GM19023 (cell line): ENCODE data around the gene OR1J4.
"Not testable (repeated sequence)": the region's sequence is repeated elsewhere in the genome, so short reads cannot be mapped to it uniquely, and the experiment has no call there.

Experiments
- ATAC-seq: cut with Tn5 transposase; IDR thresholded peaks from one replicate; pipeline ENCODE4 v1.9.1; 2021; ENCODE audit warnings: mild to moderate bottlenecking, moderate library complexity; ENCODE audit not compliant: unreplicated experiment

The OR1J4 gene, protein sequence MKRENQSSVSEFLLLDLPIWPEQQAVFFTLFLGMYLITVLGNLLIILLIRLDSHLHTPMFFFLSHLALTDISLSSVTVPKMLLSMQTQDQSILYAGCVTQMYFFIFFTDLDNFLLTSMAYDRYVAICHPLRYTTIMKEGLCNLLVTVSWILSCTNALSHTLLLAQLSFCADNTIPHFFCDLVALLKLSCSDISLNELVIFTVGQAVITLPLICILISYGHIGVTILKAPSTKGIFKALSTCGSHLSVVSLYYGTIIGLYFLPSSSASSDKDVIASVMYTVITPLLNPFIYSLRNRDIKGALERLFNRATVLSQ

DNA sequence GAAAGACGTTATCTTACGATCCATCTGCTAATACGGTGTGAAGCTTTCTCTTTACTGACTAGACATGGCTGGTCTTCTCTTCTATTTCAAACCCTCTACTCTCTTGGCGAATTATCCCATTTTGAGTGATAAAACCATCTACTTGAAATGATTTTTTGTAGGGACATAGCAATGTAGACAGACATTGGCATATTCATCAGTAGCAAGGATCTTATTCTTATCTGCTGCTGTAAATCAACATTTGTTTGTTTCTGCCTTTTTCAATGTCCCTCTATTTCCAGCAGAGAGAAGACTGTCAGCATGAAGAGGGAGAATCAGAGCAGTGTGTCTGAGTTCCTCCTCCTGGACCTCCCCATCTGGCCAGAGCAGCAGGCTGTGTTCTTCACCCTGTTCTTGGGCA, at the start of gene OR1J4:
OR1J4 (plus strand) TSS at position 301 of the 400 bp plus-strand sequence; CDS start at position 301, 0 bp downstream.
- ATAC-seq, result no peak

GRCh38 chr9:122474561-122474960, 44.4 kb upstream of the OR1J4 start:
- ATAC-seq, result no peak

DNA sequence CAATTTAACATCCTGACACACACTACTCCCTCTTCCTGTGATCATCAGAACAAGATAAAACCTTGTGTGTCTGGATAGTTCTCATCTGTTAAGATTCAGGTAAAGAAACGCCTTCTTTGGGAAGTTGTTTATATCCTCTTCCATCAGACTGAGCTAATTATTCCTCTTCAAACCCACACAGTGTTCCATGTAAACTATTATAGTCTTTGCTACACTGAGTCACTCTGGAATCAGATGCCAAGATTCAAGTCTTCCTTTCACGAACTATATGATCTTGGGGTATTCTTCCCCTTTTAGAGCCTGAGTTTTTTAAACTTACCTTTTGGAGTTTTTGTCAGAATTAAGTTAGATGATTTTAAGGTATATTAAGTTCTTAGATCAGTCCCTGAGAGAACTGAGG, 43.2 kb upstream of the OR1J4 start:
- ATAC-seq, result no peak

DNA sequence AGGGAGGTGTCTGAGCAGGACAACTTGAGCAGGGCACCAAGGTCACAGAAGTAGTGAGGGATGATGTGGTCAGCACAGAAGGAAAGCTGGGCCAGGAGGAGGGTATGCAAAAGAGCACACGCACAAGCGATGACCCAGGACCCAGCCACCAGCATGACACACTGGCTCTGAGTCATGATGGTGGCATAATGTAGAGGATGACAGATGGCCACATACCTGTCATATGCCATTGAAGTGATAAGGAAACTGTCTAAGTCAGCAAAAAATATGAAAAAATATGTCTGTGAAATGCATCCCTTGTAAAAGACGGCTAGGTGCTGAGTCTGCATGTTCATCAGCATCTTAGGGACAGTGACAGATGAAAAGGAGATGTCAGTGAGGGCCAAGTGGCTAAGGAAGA, 41.6 kb upstream of the OR1J4 start:
- no peak for ATAC-seq

DNA sequence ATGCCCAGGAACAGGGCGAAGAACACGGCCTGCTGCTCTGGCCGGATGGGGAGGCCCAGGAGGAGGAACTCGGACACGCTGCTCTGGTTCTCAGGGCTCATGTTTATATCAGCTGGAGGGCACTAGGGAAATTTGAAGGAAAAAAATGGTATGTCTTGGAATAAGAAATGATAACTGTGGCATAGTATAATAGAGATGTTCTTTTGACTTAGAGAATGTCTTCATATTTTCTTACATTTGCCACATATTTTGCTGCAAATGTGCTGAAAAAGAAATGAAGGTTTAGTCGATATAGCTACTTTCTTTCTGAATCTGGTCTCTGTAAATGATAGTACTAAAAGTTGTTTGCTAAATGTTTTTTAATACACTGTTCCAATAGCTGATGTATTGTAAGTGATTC, 41.1 kb upstream of the OR1J4 start, which contains the start of gene OR1J1:
OR1J1 (minus strand) TSS at position 101 of the 400 bp plus-strand sequence; CDS start at position 101, 0 bp downstream.
- no peak for ATAC-seq

- no peak for ATAC-seq
Measured at GRCh38 chr9:122479062-122479461, 39.9 kb upstream of the OR1J4 start.

DNA sequence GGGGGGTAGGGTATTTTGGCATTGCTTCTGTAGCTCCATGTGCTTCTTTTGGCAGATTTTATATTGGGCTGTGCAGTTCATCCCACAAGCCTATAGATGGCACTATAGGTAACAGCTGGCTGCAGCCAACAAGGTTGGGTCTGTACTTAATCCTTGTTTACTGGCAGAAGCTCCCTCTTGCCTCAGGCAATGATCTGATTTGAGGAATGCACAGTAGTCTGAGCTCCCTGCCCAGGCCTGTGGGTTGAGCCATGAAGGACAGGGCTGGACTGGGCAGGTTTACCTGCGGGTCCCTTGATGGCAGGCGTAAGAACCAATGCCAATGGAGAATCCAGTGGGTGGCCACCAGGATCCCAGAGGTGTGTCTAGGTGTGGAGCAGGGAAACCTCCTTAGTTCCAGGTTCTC, 20.1 kb upstream of the OR1J4 start:
- no peak for ATAC-seq

- ATAC-seq, result no peak
Measured at GRCh38 chr9:122506964-122507363, 12.0 kb upstream of the OR1J4 start.

- no peak for ATAC-seq
Measured at GRCh38 chr9:122510502-122510901, 8.4 kb upstream of the OR1J4 start, which contains the start of gene OR1J2. TSS of gene OR1J2 (plus strand) at chr9:122510802. CDS start at chr9:122510802, 0 bp downstream.

DNA sequence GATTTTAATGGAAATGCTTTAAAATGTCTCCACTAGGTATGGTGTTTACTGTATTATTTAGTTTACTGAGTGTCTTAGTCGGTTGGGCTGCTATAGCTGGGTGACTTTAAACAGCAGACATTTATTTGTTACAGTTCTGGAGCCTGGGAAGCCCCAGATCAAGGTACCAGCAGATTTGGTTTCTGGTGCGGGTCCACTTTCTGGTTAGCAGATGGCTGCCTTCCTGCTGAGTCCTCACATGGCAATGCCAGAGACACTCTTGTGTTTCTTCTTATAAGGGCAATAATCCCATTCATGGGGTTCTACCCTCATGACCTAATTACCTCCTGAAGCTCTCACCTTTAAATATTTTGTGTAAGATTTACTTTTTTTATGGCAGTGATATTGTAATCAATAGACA, 715 bp upstream of the OR1J4 start:
- ATAC-seq, result no peak

GRCh38 chr9:122519376-122519775, 435 bp downstream of the OR1J4 start:
- no peak for ATAC-seq

DNA sequence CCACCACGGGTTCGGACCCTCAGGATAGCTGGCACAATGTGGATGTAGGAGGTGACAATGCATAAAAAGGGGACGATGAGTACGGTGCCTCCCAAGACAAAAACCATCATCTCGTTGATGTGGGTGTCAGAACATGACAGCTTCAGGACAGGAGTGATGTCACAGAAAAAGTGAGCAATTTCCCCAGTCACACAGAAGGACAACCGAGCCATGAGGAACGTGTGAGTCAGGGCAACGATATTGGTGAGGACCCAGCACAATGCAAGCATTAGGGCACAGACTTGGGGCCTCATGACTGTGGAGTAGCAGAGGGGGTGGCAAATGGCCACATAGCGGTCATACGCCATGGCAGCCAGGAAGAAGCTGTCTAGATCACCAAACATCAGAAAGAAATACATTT, 7.7 kb downstream of the OR1J4 start:
- ATAC-seq, result no peak

- no peak for ATAC-seq
Measured at GRCh38 chr9:122527193-122527592, 8.3 kb downstream of the OR1J4 start, which contains the start of gene OR1N1. TSS of gene OR1N1 (minus strand) at chr9:122527293. CDS start at chr9:122527293, 0 bp downstream.

DNA sequence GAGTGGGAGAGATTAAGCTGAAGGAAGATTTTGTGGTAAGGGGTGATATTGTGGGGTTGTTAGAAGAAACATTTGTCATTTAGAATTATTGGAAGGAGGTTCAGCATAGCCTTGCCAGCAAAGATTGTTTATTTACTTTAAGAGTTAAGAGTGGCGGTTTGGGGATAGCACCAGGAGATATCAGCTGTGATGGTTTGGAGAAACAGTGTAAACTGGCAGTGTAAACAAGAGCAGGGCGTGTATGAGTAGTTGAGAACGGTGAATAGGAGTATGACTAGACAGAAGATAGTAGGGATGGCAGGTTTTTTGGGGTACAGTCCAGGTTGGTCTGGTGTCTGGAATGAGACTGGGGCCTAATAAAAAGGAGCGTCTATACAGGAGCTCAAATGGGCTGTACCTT, 12.2 kb downstream of the OR1J4 start:
- ATAC-seq, result not testable (repeated sequence)

- no peak for ATAC-seq
Measured at GRCh38 chr9:122536134-122536533, 17.2 kb downstream of the OR1J4 start.

GRCh38 chr9:122537066-122537465, 18.1 kb downstream of the OR1J4 start:
- ATAC-seq, result not testable (repeated sequence)

DNA sequence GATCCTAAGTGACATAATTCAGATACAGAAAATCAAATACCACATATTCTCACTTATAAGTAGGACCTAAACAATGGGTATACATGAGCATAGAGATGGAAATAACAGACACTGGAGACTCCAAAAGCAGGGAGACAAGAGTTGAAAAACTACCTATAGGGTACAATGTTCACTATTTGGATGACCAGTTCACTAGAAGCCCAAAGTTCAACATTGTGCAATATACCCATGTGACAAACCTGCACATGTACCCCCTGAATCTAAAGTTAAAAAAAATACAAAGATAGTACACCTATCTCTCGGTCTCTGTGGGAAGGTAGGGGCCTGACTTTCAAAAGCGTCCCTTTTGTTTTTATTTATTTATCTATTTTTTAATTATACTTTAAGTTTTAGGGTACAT, 19.8 kb downstream of the OR1J4 start:
- ATAC-seq, result no peak

DNA sequence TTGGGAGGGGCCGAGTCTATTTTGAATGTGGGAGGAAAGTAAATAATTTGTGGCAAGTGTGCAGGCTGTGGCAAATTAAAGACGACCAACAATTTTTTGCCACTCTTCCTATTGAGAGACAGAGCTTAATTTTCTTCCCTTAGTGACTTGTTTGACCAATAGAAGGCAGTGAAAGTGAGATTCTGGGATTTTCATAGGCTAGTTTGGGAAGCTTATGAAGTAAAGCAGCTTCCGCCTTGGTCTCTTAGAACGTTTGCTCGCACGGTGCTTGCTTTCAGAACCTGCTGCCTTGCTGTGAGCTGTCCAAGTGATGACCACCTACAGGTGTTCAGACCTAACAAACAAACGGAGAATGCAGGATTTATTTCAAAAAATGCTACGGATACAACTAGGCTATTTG, 27.3 kb downstream of the OR1J4 start:
- ATAC-seq, result no peak

- no peak for ATAC-seq
Measured at GRCh38 chr9:122551371-122551770, 32.4 kb downstream of the OR1J4 start.

GRCh38 chr9:122552812-122553211, 33.9 kb downstream of the OR1J4 start, which contains the start of gene OR1N2:
TSS of gene OR1N2 (plus strand) at chr9:122553112. CDS start at chr9:122553212, 100 bp downstream.
- ATAC-seq, result no peak

DNA sequence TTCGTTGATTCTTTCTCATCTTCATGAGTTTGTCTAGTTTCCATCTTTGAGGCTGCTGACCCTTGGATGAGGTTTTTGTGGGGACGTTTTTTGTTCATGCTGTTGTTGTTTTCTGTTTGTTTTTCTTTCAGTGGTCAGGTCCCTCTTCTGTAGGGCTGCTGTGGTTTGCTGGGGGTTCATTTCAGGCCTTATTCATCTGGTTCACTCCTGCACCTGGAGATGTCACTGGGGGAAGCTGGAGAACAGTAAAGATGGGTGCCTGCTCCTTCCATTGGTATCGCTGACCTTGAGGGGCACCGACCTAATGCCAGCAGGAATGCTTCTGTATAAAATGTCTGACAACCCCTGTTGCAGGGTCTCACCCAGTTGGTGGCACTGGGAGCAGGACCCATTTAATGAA, 42.5 kb downstream of the OR1J4 start:
- ATAC-seq, result no peak

DNA sequence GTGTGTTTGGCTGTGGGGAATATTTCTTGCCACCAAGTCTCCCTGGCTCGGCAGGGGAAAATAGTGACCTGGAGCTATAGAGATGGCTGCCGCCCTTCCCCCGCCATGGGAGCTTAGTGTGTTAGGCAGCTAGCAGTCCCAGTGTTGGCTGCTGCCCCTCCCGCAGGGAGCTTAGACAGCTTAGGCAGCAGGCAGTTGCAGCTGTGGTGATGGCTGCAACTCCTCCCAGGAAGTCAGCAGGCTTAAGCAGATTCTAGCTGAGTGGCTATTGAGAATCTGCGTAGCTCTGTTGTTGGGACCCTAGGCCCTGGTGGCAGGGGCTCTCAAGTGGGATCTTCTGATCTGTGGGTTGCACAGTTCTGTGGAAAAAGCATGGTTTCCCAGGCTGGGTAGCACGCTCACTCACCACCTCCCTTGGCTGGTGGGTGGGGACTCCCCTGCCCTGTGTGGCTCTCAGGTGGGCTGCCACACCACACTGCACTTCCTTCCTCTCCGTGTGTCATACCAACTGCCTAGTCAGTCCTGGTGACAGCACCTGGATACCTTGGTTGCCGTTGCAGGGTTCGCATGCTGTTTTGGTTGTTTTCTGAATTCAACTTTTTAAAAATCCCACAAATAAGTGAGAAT, 43.3 kb downstream of the OR1J4 start:
- no peak for ATAC-seq
